Measurements from ENCODE around the gene C5orf63.

DNA sequence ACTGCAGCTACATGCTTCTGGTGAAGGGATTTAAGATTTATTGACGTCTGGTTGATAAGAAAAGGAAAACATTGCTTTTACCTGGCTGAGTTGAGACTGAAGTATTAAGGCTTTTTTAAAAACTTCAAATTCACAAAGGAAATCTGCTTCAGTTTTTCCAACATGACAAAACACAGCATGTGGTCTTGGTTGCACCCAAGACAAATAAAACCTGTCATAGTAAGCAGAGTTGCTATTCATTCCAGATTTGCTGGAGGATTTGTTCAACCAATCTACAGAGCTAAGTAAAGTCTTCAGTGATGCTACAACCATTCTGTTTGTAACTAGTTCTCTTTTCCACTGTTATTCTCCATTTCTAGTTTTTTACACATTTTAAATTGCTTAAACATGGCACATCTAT is 11.3 kb downstream of the C5orf63 start:
- TF ChIP-seq, protein P1, sequence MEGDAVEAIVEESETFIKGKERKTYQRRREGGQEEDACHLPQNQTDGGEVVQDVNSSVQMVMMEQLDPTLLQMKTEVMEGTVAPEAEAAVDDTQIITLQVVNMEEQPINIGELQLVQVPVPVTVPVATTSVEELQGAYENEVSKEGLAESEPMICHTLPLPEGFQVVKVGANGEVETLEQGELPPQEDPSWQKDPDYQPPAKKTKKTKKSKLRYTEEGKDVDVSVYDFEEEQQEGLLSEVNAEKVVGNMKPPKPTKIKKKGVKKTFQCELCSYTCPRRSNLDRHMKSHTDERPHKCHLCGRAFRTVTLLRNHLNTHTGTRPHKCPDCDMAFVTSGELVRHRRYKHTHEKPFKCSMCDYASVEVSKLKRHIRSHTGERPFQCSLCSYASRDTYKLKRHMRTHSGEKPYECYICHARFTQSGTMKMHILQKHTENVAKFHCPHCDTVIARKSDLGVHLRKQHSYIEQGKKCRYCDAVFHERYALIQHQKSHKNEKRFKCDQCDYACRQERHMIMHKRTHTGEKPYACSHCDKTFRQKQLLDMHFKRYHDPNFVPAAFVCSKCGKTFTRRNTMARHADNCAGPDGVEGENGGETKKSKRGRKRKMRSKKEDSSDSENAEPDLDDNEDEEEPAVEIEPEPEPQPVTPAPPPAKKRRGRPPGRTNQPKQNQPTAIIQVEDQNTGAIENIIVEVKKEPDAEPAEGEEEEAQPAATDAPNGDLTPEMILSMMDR (IDR thresholded peaks at IDR 0.05; ENCODE audit: low read depth, low read length), result no peak
- TF ChIP-seq EZH2phosphoT487 (IDR thresholded peaks at IDR 0.05; ENCODE audit: low read depth), result no peak

Data from OCI-LY3 (cell line).